Esophagus mucosa (tissue), 1 donor: ENCODE measurements around the gene FAM180A. TPM values are rescaled to one million over a fixed set of nuclear protein-coding genes. Genes with fewer than 3 reads are reported as not detected.
"Not testable (repeated sequence)": the region's sequence is repeated elsewhere in the genome, so short reads cannot be mapped to it uniquely, and the experiment has no call there.

ENCODE experiments used
- ATAC-seq: fragments of 200-7000 bp; cut with Tn5 transposase; one replicate; pipeline ENCODE4 v1.9.1; 2020
- total RNA-seq: library from RNA; stranded (reverse); gene quantifications from one replicate; pipeline ENCODE4 v1.2.4, GENCODE V29; 2023
- donor health status: DM: yes; HTN: yes; CAD: no.

The FAM180A gene
- total RNA-seq, 1 donor from 2014 or later: 0.68 TPM

GRCh38 chr7:135712182-135712782, 36.3 kb downstream of the FAM180A start:
- ATAC-seq: no peak

- ATAC-seq: no peak
Measured at GRCh38 chr7:135711139-135711469, 37.5 kb downstream of the FAM180A start.

- no peak for ATAC-seq
Measured at GRCh38 chr7:135710417-135711138, 38.0 kb downstream of the FAM180A start.

GRCh38 chr7:135709508-135709907, 39.1 kb downstream of the FAM180A start:
- ATAC-seq: no peak

DNA sequence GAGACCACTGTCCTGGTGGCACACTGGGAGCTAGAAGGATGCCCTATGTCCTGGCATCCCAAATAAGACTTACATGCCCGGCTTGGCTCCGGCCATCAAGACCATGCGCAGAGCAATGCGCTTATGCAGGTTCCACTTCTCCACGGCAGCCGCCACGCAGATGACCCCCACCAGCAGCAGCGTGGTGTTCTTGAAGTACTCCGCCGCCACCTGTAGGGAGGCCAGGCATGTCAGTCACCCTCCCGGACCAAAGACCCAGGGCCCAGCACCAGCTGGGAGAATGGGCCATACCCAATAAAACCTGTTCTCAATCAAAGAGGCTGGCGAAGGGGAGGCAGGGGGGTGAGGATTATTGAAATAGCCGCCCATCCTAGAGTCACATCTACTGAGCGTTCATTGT, 40.6 kb downstream of the FAM180A start:
- no peak for ATAC-seq

- peak; percentile 77 for ATAC-seq
Measured at GRCh38 chr7:135707570-135707966, 41.0 kb downstream of the FAM180A start.

DNA sequence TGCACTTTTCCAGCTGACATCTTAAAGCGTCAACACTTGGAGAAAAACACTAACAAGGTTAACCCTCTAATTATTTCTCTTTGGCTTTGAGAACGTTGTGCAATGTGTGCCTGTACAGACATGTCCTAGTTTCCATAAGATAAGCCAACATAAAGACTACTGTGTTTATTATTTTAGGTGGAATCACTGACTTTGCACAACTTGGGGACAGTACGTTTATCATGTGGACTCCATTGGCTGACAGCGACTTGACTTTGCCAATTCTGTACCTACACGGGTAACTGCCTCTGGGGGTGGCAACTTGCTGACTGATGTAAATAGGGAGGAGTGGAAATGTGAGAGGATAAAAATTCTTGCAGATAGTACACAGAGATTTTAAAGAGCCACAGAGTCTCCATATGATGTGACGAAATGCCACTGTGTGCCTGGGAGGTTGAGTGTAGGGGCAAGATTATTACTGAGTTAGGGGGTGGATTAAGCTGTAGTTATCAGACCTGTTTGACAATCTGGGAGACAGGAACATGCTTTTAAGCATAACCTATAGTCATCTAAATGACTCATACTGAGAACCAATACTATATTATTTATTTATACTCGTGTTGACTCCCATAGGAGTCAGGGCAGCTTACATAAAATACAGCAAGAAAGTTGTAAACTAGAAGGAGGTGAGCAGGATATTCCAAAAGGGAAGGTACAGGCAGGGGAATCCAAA, 41.6 kb downstream of the FAM180A start:
- ATAC-seq: peak; percentile 91

- ATAC-seq: peak; percentile 77
Measured at GRCh38 chr7:135706038-135706742, 42.4 kb downstream of the FAM180A start.

DNA sequence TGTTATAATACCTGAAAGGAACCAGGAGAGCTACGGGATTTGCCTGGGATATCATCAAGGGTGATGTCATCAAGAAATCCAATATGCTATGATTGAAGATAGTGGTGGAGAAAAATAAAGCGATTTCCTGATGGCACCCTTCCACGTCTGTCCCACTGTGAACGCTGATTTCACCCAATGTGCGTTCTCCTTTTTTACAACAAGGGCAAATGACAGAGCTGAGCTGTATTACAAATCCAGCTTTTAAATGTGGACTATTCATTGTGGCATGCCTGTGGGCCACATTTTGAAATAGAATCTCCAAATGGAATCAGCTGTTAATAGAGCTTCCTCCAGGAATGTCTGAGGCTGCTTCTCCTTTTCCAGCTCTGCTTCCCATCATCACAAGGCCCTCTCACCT, 43.9 kb downstream of the FAM180A start:
- ATAC-seq: no peak

DNA sequence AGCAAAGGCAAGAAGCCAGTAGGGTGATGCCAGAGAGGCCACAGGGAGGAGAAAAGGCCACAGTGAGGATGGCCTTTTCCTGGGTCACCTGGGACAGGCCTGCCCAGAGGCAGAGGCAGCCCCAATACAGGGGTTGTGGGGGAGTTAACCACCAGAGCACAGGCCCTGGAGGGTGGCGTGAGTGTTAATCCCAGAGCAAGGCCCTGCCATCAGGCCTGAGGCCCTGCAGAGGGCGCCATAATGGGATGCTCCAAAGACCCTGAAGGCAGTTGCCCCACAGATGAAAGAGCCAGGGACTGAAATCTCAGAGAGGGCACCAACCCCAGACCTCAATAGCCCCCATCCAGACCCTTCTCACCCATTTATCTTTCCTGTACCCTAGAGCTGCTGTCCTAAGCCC, 44.5 kb downstream of the FAM180A start:
- no peak for ATAC-seq

GRCh38 chr7:135697276-135698049, 51.1 kb downstream of the FAM180A start:
- ATAC-seq: peak; percentile 54

DNA sequence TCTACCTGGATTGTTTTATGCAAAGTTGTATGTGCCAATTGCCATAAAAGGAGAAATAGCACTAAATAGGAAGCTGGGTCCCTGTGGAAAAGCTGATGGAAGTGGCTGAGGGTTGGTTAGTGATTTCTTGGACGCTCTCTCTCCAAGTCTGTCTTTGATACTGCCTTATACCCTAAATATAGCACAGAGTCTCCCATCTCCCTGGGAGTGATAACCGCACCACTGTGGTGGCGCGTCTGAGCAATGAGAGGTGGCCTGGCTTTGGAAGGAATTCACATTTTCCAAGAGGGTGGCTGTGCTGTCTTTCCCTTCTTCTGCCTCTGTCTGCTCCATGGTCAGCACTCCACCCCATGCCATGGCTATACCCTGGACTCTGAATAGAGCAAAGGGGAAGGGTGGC, 55.1 kb downstream of the FAM180A start:
- no peak for ATAC-seq

GRCh38 chr7:135692606-135693005, 56.0 kb downstream of the FAM180A start:
- ATAC-seq: not testable (repeated sequence)

GRCh38 chr7:135692055-135692454, 56.6 kb downstream of the FAM180A start:
- ATAC-seq: no peak

DNA sequence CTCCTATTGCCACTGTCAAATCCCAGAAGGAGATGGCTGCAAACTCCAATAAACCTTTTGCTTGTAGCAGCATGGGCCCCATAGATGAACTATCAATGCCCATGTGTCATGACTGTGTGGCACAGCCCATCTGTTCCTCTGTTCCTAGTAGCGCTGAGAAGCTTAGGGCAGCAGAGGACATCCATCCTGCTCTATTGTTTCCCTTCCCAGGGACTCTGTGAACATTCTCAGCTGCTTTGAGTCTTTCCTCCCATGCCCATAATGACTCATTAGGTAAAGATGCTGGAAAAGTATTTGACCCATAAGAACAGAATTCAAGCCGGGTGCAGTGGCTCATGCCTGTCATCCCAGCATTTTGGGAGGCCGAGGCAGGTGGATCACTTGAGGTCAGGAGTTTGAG, 58.0 kb downstream of the FAM180A start:
- ATAC-seq: no peak

- ATAC-seq: no peak
Measured at GRCh38 chr7:135687466-135687865, 61.1 kb downstream of the FAM180A start.

DNA sequence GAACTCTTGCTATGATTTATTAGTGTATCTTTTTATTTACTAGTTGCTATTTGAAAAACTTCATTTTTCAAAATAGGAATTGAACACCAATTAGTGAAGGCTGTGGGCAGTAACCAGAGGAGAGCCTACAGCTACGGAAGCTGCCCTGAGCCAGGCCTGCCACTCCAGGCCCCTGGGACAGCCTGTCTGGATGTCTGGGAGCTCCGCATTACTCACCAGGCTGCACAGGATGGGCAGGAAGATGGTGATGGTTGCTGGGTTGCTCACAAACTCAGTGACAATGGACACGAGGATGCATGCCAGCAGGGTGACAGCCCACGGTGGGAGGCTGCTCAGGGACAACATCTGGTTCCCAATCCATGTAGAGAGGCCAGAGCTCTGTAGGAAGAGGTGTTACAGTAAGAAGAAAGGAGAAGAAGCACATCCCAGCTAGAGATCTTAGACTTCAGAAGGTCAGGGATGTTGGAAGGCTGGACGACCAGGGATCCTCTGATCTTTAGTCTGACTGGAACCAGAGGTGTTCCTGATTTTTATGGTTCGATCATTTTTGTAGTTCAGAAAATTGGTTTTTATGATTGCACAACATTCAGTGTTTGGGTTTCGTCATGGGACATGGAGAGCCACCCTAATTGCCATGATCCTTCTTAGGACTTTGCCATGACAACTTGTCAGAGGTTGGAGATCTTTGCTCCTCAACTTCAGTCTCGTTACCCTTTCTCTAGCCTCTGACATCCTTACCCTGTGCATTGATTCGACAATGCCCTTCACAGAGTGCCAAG, 63.1 kb downstream of the FAM180A start:
- ATAC-seq: no peak

GRCh38 chr7:135684699-135685098, 63.9 kb downstream of the FAM180A start:
- ATAC-seq: no peak

DNA sequence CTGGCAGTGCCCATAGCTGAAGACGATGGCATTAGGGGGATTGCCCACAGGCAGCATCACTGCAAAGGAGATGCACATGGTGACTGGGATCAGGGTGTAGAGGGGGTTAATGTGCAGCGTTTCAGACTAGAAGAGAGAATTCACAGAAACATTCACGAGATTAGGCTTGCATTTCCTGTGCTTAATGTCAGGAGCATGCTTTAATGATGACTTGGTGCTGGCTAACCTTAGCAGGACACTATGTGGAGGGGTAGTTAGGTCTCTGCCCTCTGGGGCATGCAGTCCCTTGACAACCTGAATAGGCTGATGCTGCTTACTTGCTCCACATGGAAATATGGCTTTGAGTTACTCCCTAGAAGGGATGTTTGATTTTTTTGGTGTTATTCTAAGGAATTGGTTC, 64.5 kb downstream of the FAM180A start:
- ATAC-seq: peak; percentile 12

DNA sequence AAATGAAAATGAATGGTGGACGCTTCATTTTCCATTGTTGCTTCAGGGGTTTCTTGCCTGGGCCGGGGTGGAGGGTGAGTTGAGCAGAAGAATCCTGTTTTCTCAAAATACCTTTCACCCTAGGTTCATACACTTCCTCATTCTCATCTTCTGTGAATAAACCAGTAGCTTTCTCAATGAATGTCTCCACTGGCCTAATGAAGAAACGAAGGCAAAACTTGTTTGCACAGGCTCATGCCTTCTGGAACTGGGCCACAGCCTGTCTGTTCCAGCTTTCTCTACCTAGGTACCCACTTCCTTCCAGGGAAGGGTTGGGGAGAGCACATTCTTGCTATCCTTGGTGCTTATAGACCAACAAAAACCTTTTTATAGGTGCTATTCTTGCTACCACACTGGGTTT, 65.0 kb downstream of the FAM180A start:
- ATAC-seq: peak; percentile 64

DNA sequence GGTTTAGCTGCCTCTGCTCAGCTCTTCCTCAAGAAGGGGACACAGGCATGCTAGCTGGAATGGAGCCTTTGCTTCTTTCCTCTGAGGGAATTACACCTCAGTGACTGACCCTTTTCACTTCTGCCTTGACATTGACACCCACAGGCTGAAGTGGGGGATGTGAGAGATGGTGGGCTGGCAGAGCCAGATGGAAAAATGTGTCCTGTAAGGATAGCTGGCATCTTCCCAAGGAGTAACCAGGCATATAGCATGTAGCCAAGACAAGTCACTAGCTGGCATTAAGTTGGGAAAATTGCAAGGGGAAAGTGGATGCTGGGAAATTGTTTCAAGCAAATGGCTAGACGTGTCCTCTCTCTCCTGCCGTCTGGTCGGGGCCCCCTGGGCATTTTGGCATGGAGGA, 66.4 kb downstream of the FAM180A start:
- no peak for ATAC-seq

GRCh38 chr7:135681762-135682161, 66.9 kb downstream of the FAM180A start:
- no peak for ATAC-seq
